K562 treated with DMSO at 1 percent for 12 hours (cell line): ENCODE measurements around the gene ANKRD34A. TPM values are rescaled to one million over a fixed set of nuclear protein-coding genes. Genes with fewer than 3 reads are reported as not detected.

Source experiments
- total RNA-seq: library from RNA; unstranded; fragments of 300-600 nt; gene quantifications from 2 replicates; pipeline ENCODE4 v1.2.3, GENCODE V29; 2022; ENCODE audit not compliant: insufficient read depth

Gene ANKRD34A
- 1.3 and 2.6 TPM in 2 replicates for total RNA-seq

DNA sequence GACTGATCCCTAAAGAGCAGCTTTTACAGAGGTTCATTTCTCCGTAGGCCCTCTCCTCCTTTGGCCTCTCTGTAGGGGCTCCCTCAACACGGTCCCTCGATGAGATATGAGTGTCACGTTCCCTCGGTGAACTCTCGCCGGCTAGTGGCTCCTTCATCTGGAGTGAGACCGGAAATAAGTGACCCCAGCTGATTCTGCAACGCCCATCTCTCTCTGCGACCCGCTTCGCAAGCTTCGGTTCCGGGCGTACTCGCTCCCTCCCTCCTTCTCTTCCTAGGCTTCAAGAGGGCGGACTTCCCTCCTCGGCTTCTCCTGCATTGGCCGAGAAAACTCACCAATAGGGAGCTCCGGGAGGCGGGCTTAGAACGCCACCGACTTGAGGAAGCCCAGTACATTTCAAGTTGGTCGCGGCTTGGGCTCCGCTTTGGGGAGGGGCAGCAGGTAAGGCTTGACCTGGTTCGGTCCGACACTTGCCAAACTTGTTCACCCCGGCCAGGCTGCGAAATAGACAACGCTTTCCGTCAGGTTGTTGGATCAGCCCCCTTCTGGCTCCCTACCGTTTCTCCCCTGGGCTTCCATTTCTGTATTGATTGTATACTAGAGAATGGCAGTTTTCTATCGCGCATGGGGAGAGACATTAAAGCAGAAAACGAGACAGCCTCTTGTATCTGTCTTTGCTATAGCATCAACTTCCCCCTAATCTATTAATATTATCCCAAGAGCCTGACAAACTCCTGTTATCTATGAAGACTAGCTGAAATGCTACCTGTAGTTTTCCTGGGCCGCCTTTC, at the start of gene ANKRD34A, which contains the start of gene POLR3GL:
TSS of gene ANKRD34A (minus strand) at position 248 of the 791 bp plus-strand sequence. CDS start 2,816 bp downstream, outside the sequence.
TSS of gene POLR3GL (plus strand) at position 363 of the 791 bp plus-strand sequence. CDS start 10,176 bp downstream, outside the sequence.

GRCh38 chr1:145996433-145997015, 32.1 kb upstream of the ANKRD34A start, which contains the start of gene TXNIP:
TSS of gene TXNIP (minus strand) at chr1:145996579. CDS start at chr1:145996266, 313 bp downstream.

GRCh38 chr1:145957443-145958319, 6.7 kb downstream of the ANKRD34A start, which contains the start of gene LIX1L:
TSS of gene LIX1L (minus strand) at chr1:145958017. CDS start at chr1:145957927, 90 bp downstream.

DNA sequence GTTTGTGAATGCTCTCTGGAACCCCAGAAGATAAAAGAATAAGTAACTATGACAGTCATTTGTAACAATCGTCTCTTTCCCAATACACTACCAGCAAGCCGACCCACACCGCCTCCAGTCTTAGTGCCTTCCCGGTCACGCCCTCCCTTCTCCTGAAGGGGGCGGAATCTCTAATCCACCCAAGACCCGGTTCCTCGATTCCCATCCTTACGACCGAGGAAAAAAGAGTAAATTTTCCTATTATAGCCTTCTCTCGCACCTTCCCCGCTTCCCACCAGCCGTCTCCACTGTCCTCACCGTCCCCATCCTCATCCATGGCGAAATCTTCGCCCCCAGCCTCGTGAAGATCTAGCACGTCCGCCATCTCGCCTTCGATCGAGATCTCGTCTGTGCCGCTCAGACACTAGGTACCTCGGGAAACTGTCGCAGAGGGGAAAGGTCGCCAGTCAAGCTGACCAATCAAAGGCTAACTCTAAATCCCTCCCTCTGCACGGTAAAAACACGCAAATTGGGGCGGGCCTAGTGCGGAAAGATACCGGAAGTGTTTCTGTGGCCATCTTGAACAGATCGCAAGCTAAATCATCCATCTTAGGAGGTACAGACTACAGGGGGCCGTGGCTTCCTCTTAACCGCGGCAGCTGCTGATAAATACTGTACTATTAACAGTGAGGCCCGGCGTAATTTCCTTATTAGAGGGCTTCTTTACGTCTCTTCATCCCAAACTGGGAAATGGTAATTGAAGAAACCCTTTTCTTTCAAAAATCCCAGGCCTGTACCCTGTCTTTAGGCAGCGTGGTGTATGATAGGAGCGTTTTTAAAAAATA, 37.1 kb downstream of the ANKRD34A start, which contains the start of gene RBM8A:
TSS of gene RBM8A (minus strand) at position 422 of the 824 bp plus-strand sequence. CDS start at position 364, 58 bp downstream.

DNA sequence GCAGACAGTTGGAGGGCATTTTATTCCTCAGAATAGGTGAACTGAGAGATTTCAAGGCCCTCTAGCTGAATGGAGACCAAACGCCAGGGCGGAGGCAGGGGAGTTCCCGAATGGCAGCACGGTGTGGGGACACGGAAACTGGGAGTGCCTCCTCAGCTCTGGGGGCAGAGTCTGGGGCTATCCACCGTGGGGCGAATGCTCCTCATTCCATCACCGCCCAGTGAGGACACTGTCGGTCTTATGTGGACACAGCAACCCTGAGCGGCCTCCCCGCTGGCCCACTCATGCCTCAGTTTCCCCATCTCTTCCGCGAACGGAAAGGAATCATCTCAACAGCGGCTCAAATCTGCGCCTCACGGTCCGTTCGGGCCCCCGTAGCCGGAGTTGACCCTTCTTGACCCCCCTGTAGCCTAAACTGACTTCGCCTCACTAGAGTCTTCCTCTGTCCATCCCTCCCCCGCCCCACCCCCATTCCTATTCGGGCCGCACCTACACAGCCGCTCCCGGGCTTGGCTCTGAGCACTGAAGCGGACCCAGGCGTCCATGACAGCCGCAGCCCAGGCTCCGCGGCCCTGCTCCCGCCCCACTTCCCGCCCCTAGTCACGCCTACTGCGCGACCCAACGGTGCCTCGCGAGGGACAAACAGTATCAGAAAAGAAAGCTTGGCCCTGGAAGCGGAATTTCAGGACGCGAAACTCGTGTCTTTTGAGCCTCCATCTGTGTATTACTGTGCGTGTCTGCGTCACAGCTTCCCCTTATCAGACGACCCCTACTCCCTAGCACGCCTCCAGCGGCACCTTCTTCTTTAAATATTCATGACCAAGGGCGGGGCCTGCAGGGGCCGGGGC, 46.0 kb downstream of the ANKRD34A start, which contains the start of gene PEX11B:
TSS of gene PEX11B (minus strand) at position 574 of the 848 bp plus-strand sequence. CDS start at position 545, 29 bp downstream.

Other genes with a start within 250 kb of the ANKRD34A start
- not detected in 2 replicates for gene CD160, start 245.1 kb downstream of the ANKRD34A start, total RNA-seq
- gene RNF115, start 140.5 kb downstream of the ANKRD34A start, total RNA-seq: 3.3 and 9.2 TPM in 2 replicates
- 27.2 and 52.7 TPM in 2 replicates for gene POLR3C, start 140.4 kb downstream of the ANKRD34A start, total RNA-seq
- gene NUDT17, start 118.9 kb downstream of the ANKRD34A start, total RNA-seq: 6.2 and 8.6 TPM in 2 replicates
- gene PIAS3, start 105.5 kb downstream of the ANKRD34A start, total RNA-seq: 11.1 and 30.5 TPM in 2 replicates
- gene ANKRD35, start 78.7 kb downstream of the ANKRD34A start, total RNA-seq: 0.19 TPM in 1 of 2 replicates, not detected in the other
- 0.41 TPM in 1 of 2 replicates, not detected in the other for gene ITGA10, start 54.5 kb downstream of the ANKRD34A start, total RNA-seq
- gene PEX11B, start 45.9 kb downstream of the ANKRD34A start, total RNA-seq: 20.9 and 30.3 TPM in 2 replicates
- 153 and 174 TPM in 2 replicates for gene RBM8A, start 37.1 kb downstream of the ANKRD34A start, total RNA-seq
- gene LIX1L, start 6.6 kb downstream of the ANKRD34A start, total RNA-seq: 8.0 and 18.3 TPM in 2 replicates
- gene POLR3GL, start 115 bp upstream of the ANKRD34A start, total RNA-seq: 55.4 and 58.3 TPM in 2 replicates
- gene TXNIP, start 32.0 kb upstream of the ANKRD34A start, total RNA-seq: 231 and 482 TPM in 2 replicates
- 1.4 and 4.7 TPM in 2 replicates for gene HJV, start 57.2 kb upstream of the ANKRD34A start, total RNA-seq
- 0.44 and 1.2 TPM in 2 replicates for gene NBPF10, start 180.2 kb upstream of the ANKRD34A start, total RNA-seq